Thyroid gland (tissue), 4 donors: ENCODE results near the gene DIABLO. TPM values are rescaled to one million over a fixed set of nuclear protein-coding genes. Genes with fewer than 3 reads are reported as not detected.

Experiments
- DNase-seq, 2 donors: peaks; one replicate each; pipeline ENCODE4 v3.0.0-alpha.2; 2019
- H3K27ac ChIP-seq, 3 donors: fragments of 200-600 bp; sonication (generic); 1 replicate in 2 of 3; 2 replicates in 1 of 3; pipeline ENCODE4 v1.5.1; 2016 to 2019; ENCODE audit warnings: mild to moderate bottlenecking in 1 of 3, moderate library complexity in 1 of 3
- H3K27me3 ChIP-seq: fragments of 200-600 bp; sonication (generic); one replicate; pipeline ENCODE4 v1.5.1; 2019
- H3K36me3 ChIP-seq, 2 donors: fragments of 200-600 bp; sonication (generic); one replicate each; pipeline ENCODE4 v1.5.1; 2016 to 2019
- H3K4me1 ChIP-seq, 2 donors: fragments of 200-600 bp; sonication (generic); one replicate each; pipeline ENCODE4 v1.5.1; 2017 to 2019
- H3K4me3 ChIP-seq, 3 donors: fragments of 200-600 bp; sonication (generic); replicated peaks in 1 of 3; 1 replicate in 2 of 3; 2 replicates in 1 of 3; pipeline ENCODE4 v1.5.1; 2016; ENCODE audit warnings: mild to moderate bottlenecking in 1 of 3
- H3K9me3 ChIP-seq: fragments of 200-600 bp; sonication (generic); one replicate; pipeline ENCODE4 v1.5.1; 2017
- POLR2A ChIP-seq, 2 donors: fragments of 450-650 bp; IDR thresholded peaks; one replicate each; pipeline ENCODE4 v1.6.1; 2017; ENCODE audit warnings: antibody characterized with exemption in 2 of 2, mild to moderate bottlenecking in 2 of 2, moderate library complexity in 1 of 2
- WGBS, 2 donors: methylation state at CpG; one replicate each; pipeline ENCODE4 v1.1.5; 2017; 5-methylcytosine and 5-hydroxymethylcytosine counted together
- intact Hi-C: fragments of 100-400 bp; cut with DNase I; formaldehyde crosslinking; loops from one replicate; pipeline ENCODE4 v1.15.1; 2023
- total RNA-seq, 4 donors: library from RNA; depleted of rRNA; stranded (reverse); fragments of >200 nt; gene quantifications; one replicate each; pipeline ENCODE4 v1.2.3, GENCODE V29; 2016
- TF ChIP-seq, protein P1 (sequence below), 6 experiments: fragments of 200-600 bp in 3 of 6; fragments of 450-650 bp in 3 of 6; sonication (generic) in 3 of 6; IDR thresholded peaks; one replicate each; pipeline ENCODE4 v1.5.1; 2016 to 2019; ENCODE audit warnings: antibody characterized with exemption in 6 of 6, mild to moderate bottlenecking in 2 of 6, inconsistent platforms in 1 of 6, moderate library complexity in 1 of 6

The DIABLO gene
- total RNA-seq, 4 donors from 2014 or later: 48.4 to 66.0 (median 55.4) TPM

DNA sequence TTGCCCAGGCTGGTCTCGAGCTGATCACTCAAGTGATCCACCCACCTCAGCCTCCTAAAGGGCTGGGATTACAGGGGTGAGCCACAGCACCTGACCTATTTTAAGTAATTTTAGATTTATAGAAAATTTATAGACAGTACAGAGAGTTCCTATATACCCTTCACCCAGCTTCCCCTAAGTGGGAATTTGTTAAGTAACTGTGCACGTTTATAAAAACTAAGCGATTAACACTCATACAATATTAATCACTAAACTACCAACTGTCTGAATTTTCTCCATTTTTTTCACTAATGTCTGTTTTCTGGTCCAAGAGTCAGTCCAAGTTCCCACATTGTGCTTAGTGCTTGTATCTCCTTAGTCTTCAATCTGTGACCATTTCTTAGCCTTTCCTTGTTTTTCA, 57.4 kb downstream of the DIABLO start:
- no peaks in the 10 kb centered on the region for H3K4me1 ChIP-seq
- no peak overlapping the region for H3K4me3 ChIP-seq
- H3K27ac ChIP-seq: no peak overlapping the region
- H3K9me3 ChIP-seq: no peaks in the 10 kb centered on the region
- WGBS, 2 donors: 94 to 96% methylated on average over 3 of the region's 3 CpGs
- TF ChIP-seq, protein P1, sequence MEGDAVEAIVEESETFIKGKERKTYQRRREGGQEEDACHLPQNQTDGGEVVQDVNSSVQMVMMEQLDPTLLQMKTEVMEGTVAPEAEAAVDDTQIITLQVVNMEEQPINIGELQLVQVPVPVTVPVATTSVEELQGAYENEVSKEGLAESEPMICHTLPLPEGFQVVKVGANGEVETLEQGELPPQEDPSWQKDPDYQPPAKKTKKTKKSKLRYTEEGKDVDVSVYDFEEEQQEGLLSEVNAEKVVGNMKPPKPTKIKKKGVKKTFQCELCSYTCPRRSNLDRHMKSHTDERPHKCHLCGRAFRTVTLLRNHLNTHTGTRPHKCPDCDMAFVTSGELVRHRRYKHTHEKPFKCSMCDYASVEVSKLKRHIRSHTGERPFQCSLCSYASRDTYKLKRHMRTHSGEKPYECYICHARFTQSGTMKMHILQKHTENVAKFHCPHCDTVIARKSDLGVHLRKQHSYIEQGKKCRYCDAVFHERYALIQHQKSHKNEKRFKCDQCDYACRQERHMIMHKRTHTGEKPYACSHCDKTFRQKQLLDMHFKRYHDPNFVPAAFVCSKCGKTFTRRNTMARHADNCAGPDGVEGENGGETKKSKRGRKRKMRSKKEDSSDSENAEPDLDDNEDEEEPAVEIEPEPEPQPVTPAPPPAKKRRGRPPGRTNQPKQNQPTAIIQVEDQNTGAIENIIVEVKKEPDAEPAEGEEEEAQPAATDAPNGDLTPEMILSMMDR (IDR thresholded peaks at IDR 0.05): no peak
- TF ChIP-seq POLR2A (IDR thresholded peaks at IDR 0.05): no peak
- no peak for DNase-seq
- intact Hi-C loops: no loop called here
- no peaks in the 10 kb centered on the region for H3K27me3 ChIP-seq
- no peaks in the 10 kb centered on the region for H3K36me3 ChIP-seq

DNA sequence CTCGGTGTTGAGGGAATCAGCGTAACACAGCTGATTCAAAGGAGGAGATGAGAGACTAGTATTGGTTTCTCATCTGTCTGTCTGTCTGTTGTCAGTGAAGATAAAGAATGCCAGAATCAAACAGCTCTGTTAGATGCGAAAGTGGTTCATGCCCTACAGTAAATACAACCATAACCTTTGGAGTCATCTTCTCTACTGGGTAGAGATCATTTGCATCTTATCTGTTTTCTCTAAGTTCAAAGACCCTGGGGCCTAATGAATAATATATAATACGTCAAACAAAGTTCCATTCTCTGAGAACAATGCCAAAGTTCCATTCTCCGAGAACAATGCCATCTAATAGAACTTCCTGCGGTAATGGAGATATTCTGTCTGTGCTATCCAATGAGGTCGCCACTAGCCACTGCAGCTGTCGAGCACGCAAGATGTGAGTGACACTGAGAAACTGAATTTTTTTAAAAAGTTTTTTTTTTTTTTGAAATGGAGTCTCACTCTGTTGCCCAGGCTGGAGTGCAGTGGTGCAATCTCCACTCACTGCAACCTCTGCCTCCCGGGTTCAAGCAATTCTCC, 58.4 kb downstream of the DIABLO start:
- intact Hi-C loops: no loop called here

DNA sequence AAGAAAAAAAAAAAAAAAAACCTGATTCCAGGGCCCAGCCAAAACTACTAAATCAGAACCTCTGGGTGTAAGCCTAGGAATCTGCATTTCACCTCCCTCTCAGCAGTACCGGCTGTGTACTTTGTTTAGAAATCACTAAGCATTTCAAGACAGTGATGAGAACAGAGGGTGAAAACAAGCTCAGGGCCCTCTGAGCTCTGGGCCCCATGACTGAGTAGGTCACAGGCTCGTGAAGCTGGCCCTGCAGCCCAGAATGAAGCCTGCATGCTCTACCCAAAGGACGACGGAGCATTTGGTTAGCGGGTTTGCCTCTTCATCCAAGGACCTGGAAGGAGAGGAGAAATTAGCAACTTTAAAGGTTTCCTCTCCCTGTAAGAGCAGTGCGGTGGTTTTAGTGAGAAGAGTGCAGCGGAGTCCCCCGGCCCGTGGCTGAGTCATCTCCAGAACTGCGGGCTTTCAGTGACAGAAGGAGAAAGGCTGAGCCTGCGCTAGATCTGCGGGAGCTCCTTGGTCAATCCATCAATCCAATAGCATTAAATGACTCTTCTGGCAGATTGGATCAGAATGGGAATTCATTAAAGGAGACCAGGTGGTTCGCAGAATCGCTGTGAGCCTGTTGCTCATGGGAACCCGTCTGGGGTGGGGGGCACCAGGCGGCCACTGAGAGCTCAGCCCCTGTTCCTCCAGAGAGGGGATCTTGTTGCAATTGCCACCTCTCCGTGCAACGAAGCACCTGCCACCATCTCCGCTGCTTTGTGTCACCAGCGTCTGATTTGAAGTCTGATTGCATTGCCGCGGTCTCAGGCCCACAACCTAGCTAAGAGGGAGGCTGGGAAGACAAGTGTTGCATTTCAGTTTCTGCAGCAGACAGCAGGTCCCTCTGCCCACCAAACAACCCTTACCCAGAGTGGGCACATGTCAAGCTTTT, 59.2 kb downstream of the DIABLO start:
- intact Hi-C loops: no loop called here
- TF ChIP-seq POLR2A (IDR thresholded peaks at IDR 0.05): no peak
- TF ChIP-seq, protein P1 (IDR thresholded peaks at IDR 0.05): no peak
- no peak for DNase-seq
- Histone ChIP-seq H3K27me3 (no peaks in the 10 kb centered on the region), H3K4me3 (no peak overlapping the region), H3K4me1 (no peaks in the 10 kb centered on the region), H3K27ac (no peak overlapping the region), H3K9me3 (no peaks in the 10 kb centered on the region), H3K36me3 (no peaks in the 10 kb centered on the region)
- WGBS, 2 donors: 71 to 74% methylated on average over 22 of the region's 22 CpGs

More for the DNA sequence above, 58.4 kb downstream of the DIABLO start:
- Histone ChIP-seq H3K4me3 (no peak overlapping the region), H3K27ac (no peak overlapping the region), H3K4me1 (no peaks in the 10 kb centered on the region), H3K9me3 (no peaks in the 10 kb centered on the region), H3K27me3 (no peaks in the 10 kb centered on the region), H3K36me3 (no peaks in the 10 kb centered on the region)
- WGBS, 2 donors: 87 to 88% methylated on average over 10 of the region's 10 CpGs
- TF ChIP-seq, protein P1 (IDR thresholded peaks at IDR 0.05): no peak
- no peak for TF ChIP-seq POLR2A (IDR thresholded peaks at IDR 0.05)
- DNase-seq: no peak

DNA sequence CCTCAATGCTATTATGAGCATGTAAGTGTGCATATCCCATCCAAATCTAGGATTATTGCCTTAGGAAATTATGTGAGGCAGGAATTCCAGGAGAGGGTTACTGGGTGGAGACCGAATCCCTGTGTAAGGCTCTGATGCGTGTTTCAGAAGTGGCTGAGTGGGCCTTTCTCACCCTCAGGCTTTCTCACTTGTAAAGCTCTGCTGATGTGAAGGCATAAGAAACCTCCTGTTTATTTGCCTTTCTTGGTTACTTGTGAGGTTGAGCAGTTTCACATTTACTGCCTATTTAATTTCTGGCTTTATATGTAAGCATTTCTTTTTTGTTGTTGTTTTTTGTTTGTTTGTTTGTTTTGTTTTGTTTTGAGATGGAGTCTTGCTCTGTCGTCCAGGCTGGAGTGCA, 62.9 kb downstream of the DIABLO start:
- intact Hi-C loops: no loop called here
- H3K36me3 ChIP-seq: no peaks in the 10 kb centered on the region
- TF ChIP-seq POLR2A (IDR thresholded peaks at IDR 0.05): no peak
- TF ChIP-seq, protein P1 (IDR thresholded peaks at IDR 0.05): no peak
- no peaks in the 10 kb centered on the region for H3K27me3 ChIP-seq
- H3K27ac ChIP-seq: no peak overlapping the region
- no peak overlapping the region for H3K4me3 ChIP-seq
- DNase-seq: no peak
- no peaks in the 10 kb centered on the region for H3K9me3 ChIP-seq
- 78 to 83% methylated on average over 3 of the region's 3 CpGs for WGBS, 2 donors
- no peaks in the 10 kb centered on the region for H3K4me1 ChIP-seq

DNA sequence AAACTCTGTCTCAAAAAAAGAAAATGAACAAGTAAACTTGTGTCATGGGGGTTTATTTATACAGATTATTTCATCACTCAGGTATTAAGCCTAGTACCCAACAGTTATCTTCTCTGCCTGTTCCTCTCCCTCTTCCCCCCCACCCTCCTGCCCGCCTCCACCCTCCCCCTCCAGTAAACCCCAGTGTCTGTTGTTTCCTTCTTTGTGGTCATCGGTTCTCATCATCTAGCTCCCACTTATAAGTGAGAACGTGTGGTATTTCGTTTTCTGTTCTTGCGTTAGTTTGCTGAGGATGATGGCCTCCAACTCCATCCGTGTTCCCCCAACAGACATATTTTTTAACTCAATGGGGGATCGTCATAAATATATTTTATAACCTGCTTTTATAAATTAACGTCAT, 64.2 kb downstream of the DIABLO start:
- H3K4me1 ChIP-seq: no peaks in the 10 kb centered on the region
- no peak for DNase-seq
- H3K9me3 ChIP-seq: no peaks in the 10 kb centered on the region
- TF ChIP-seq, protein P1 (IDR thresholded peaks at IDR 0.05): no peak
- no peak for TF ChIP-seq POLR2A (IDR thresholded peaks at IDR 0.05)
- no peak overlapping the region for H3K4me3 ChIP-seq
- 78 to 89% methylated on average over 8 of the region's 8 CpGs for WGBS, 2 donors
- intact Hi-C loops: no loop called here
- no peak overlapping the region for H3K27ac ChIP-seq
- H3K36me3 ChIP-seq: no peaks in the 10 kb centered on the region
- H3K27me3 ChIP-seq: no peaks in the 10 kb centered on the region
